Measurements from ENCODE around the gene CNPPD1. TPM values are rescaled to one million over a fixed set of nuclear protein-coding genes. Genes with fewer than 3 reads are reported as not detected.

Gene CNPPD1
- total and polyA plus RNA-seq, 2 of the 8 experiments (the other 6 are each of a cell fraction or from before 2014, with no cell fraction given): 32.9 to 35.9 TPM

- TF ChIP-seq GABPA (IDR thresholded peaks at IDR 0.05; ENCODE audit: borderline replicate concordance, insufficient read depth, low read length) (no peak), SAP30 (IDR thresholded peaks at IDR 0.05; ENCODE audit: insufficient read depth, insufficient replicate concordance, low read length) (no peak), YY1 (IDR thresholded peaks at IDR 0.05; ENCODE audit: low read depth, low read length) (no peak), PHF8 (conservative IDR thresholded peaks at IDR 0.05; ENCODE audit: low read depth, low read length) (no peak), TBP (IDR thresholded peaks at IDR 0.05; ENCODE audit: low read depth, low read length) (no peak), EGR1 (IDR thresholded peaks at IDR 0.05; ENCODE audit: borderline replicate concordance, low read depth, low read length) (no peak), USF2 (IDR thresholded peaks at IDR 0.05; ENCODE audit: low read length) (no peak), GTF2F1 (IDR thresholded peaks at IDR 0.05; ENCODE audit: borderline replicate concordance, low read depth, low read length) (no peak), RBBP5 (IDR thresholded peaks at IDR 0.05; ENCODE audit: borderline replicate concordance, low read depth, low read length) (no peak), BRCA1 (IDR thresholded peaks at IDR 0.05; ENCODE audit: low read depth, low read length) (no peak)
Observed at GRCh38 chr2:219131327-219131726, 45.4 kb downstream of the CNPPD1 start (continued).

Data from H1 (cell line).